ENCODE measurements around the gene GRIN2A.

DNA sequence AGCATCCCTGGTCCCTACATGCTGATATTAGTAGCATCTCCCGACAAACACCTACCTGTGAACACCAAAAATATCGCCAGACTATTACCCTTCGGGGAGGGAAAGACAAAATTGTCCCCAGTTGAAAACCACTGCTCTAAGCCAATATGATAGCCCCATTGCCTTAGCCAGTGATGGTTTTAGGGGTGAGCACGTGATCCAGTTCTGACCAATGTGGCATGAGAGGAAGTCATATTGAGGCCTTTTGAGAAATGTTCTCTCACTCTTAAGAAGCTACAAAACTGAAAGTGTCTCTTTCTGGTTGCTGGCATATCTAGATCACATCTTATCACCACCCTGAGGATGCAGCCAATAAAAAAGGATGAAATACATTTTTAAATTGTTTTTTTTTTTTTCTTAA, 136.3 kb downstream of the GRIN2A start:
- TF ChIP-seq POLR2AphosphoS5 (IDR thresholded peaks at IDR 0.05) (no peak), EP300 (IDR thresholded peaks at IDR 0.05) (no peak)
- TF ChIP-seq, protein P1, sequence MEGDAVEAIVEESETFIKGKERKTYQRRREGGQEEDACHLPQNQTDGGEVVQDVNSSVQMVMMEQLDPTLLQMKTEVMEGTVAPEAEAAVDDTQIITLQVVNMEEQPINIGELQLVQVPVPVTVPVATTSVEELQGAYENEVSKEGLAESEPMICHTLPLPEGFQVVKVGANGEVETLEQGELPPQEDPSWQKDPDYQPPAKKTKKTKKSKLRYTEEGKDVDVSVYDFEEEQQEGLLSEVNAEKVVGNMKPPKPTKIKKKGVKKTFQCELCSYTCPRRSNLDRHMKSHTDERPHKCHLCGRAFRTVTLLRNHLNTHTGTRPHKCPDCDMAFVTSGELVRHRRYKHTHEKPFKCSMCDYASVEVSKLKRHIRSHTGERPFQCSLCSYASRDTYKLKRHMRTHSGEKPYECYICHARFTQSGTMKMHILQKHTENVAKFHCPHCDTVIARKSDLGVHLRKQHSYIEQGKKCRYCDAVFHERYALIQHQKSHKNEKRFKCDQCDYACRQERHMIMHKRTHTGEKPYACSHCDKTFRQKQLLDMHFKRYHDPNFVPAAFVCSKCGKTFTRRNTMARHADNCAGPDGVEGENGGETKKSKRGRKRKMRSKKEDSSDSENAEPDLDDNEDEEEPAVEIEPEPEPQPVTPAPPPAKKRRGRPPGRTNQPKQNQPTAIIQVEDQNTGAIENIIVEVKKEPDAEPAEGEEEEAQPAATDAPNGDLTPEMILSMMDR (IDR thresholded peaks at IDR 0.05): no peak

Data from gastroesophageal sphincter (tissue), 3 donors.